HK-2 (cell line): ENCODE measurements around the gene ATP6V1A.

Source experiments
- DNase-seq: peaks from one replicate; pipeline ENCODE4 v3.0.0-alpha.2; 2018; ENCODE audit not compliant: unreplicated experiment

The ATP6V1A gene

DNA sequence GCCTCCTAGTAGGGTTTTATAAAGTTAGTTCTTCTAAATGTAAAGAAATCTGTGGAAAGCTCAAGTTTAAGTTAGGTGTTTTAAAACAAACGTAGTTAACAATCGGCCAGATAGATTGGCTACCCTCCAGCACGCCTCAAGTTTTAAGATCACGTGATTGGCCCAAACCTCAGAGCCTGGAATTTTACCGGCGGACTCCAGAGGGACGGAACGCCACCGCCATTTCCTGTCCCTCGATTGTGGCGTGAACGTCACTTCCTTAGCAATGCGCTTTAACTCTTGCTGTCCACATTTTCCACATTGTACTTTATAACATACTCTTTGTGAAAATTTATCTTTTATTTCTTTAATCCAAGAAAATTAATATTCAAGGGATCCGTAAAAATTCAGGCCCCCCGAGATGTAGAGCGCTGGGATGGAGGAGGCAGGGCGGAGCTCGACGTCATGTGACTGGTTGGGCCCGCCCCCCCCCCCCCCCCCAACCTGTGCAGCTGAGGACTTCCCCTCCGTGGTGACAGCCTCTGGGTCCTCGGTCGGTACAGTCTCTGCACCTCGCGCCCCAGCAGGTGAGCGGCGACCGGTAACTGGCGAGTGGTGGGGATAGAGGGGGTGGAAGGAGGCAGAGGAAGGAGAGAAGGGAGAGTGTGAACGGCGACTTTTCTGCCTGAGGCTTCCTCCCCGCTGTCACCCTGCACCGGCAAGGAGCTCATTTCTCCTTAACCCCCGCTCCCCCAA lies at the start of gene ATP6V1A:
Gene ATP6V1A, plus strand, starts transcription at position 488 of the 735 bp plus-strand sequence. CDS start 31,719 bp downstream, outside the sequence.
- DNase-seq: peak; percentile 89

DNA sequence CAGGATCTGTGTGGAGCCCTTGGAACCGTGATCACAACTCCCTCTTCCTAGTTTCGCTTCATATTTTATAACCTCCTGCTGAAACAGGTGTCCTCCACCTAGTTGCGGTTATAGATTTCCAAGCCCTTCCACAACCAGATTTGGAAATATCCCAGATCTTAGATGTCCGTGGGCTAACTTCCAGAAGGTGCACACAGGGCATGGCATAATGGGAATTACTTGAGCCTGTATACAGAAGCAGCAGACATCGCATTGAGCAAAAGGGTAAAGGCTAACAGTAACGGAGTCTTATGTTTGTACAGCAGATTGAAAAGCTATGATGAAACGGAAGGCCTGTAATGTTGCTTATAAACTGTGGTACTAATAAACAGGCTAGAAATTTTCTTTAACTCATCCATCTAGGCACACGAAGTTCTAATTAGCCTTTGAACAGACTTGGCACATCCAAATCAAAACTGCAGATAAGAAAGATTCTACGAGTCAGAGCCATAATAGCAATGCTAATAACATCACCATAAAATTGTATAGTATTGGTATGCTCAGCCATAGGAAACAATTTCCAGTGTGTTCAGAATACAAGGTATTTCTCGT lies 49.2 kb upstream of the ATP6V1A start:
- DNase-seq: peak; percentile 11

DNA sequence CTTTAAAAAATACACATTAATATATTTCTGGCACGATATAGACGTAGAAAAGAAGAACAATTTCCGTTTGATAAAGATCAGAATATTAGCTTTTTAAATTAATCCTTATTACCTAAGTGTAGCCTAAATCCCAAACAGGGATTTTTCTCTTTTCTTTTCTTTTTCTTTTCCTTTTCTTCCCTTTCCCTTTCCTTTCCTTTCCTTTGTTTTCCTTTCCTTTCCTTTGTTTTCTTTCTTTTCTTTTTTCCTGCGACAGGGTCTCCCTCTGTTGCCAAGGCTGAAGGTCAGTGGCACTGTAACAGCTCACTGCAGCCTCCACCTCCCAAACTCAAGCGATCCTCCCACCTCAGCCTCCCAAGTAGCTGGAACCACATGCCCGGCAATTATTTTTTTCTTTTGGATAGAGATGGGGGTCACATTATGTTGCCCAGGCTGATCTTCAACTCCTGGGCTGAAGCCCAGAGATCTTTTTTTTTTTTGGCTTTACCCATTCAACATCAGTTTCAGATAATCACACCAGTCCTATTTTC lies 48.6 kb upstream of the ATP6V1A start:
- no peak for DNase-seq

DNA sequence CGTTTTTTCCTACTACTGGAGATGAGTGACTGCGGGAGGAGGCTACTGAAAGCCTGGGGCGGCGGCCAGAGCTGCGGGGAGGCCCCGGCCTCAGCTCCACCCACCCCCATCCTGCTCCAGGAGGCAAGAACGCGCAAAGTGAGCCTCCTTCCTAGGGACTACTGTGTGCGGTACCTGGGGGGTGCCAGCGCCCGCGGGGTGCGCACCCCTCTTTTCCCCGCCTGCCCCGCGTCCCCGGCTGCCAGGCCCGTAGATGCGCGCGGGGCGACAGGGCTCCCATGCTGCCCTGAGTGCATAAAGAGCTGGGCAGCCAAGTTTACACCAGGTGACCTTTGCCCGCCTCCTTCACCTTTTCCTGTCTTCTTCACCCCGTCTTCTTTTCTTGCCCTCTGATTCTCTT lies 47.9 kb upstream of the ATP6V1A start:
- no peak for DNase-seq

DNA sequence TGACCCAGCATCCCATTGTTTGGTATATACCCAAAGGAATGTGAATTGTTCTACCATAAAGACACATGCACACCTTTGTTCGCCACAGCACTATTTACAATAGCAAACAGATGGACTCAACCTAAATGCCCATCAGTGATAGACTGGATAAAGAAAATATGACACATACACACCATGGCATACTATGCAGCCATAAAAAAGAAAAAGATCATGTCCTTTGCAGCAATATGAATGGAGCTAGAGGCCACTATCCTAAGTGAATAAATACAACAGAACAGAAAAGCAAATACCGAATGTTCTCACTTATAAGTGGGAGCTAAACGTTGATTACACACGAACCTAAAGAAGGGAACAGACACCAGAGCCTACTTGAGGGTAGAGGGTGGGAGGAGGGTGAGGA lies 39.0 kb upstream of the ATP6V1A start:
- DNase-seq: no peak

DNA sequence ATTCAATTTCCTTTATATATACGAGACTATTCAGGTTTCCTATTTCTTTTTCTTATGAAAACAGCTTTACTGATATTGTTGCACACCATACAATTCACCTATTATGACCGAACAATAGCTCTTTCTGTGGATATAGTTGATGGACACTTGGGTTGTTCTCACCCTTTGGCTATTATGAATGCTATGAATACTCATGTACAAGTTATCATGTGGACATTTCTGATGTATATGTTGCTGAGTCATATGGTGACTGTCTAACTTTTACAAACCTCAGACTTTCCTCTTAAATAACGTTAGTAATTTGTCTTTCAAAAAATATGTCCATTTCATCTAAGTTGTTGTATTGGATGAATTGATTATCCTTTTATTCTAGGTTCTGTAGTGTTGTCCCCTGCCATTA lies 34.7 kb upstream of the ATP6V1A start:
- no peak for DNase-seq

DNA sequence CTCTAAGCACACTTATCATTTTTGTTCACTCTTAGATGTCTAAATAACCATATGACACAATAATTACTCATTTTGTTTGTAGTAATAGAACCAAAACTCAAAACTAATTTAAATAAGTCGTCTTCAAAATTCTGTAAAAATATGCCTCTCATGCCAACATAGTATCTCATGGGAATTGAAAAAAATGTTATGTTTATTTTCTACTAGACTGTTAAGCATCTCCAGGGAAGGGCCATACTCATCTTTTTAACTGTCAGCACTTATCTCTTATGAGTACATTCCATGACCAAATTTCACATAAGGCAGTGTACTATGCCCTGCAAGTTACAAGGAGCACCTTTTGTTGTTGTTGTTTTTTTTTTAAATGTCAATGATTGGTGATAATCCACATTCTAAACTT lies 32.1 kb upstream of the ATP6V1A start:
- no peak for DNase-seq

DNA sequence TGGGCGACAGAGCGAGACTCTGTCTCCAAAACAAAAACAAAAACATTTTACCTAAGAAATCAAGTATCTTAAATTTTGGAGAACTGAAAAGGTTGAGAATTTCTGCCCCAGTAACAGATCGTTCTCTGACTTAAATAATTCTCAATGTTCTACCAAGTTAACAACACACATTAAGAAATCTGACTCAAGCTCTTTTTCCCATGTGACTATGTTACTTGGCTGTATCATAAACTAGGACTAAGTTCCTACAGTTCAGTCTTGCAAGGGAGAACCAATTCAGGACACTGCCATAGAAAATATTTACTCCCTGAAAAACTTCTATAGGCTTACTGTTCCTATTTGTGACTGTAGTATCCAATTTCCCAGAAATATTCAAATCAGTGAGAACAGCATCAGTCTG lies 29.5 kb upstream of the ATP6V1A start:
- DNase-seq: no peak

DNA sequence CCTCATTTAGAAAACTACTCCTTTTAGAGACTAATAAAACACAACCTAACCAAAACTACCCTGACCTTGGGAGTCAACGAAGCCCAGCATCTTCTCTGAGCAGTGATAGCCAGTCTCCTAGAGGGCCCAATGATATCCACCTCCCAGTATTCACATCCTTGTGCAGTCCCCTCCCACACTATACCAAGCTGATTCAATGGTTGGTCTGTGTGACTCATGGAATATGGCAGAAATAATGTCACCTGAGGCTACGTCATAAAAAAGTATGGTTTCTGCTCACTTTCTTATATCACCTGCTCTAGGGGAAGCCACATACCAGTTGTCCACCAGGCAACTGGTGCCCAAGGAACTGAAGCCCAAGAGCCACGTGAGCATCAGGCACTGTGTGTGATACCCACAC lies 29.0 kb upstream of the ATP6V1A start:
- no peak for DNase-seq

DNA sequence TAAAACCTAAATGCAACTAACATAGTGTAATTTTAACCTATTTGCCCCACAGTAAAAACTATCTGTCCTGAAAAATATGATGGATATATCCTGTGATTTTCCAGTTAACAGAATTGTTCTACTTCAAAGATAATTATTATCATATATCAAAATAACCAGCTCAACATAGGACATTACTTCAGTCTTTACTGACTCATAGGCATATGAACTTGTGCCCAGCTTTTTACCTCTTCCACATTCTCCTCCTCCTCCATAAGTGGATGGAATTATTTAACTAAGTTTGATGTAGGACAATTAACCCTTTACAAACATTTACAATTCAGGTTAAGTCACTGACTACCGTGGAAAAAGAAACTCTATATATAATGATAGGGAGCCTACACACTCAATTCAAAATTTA lies 27.5 kb upstream of the ATP6V1A start:
- no peak for DNase-seq

DNA sequence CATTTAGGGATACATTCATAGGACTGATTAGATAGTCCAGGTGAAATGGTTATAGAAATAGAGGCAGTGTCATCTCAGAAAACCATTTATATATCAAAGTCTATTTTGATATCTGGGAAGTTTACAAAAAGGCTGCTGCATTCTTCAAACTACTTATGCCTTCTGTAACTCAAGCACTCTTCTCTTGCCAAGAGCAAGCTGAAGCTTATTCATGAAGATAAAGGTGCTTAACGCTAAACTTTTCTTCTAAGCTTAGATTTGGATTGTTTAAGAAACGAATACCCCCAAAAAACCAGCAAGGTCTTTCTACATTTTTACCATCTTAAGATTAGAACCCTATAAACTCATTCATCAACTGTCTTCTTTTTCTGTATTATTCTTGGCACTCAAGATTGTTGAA lies 27.1 kb upstream of the ATP6V1A start:
- DNase-seq: no peak

DNA sequence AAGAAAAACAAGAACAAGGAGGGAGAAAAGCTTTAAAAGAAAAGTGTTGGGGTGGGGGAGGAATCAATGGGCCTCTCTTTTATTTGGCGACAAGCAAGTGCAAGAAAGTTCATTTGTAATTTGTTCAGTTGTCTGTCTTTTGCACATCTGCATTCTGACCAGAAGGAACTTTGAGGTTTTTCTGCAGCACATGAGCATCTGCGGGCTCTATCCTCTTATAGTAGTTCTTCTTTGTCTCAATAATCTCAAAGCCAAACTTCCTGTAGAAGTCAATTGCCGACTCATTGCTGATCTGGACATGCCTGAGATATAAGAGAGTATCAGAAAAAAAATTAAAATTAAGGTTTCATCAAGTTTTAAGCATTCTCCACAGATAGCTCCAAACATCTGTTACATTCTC lies 25.2 kb upstream of the ATP6V1A start:
- no peak for DNase-seq

DNA sequence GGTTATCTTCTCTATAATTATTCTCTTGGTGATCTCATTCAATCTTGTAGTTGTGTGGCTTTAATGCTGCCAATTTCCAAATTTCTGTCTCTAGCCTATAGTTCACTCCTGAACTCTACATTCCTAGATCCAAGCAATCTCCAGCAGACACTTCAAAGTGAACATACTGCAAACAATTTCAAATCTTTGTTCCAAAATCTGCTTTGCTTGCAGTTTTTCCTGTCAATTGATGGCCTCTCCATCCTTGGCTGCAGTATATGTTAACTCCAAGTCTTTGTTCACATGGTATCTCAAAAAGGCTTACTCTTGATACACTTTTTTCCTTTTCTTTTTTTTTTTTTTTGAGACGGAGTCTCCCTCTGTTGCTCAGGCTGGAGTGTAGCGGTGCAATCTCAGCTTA lies 18.2 kb upstream of the ATP6V1A start:
- no peak for DNase-seq

DNA sequence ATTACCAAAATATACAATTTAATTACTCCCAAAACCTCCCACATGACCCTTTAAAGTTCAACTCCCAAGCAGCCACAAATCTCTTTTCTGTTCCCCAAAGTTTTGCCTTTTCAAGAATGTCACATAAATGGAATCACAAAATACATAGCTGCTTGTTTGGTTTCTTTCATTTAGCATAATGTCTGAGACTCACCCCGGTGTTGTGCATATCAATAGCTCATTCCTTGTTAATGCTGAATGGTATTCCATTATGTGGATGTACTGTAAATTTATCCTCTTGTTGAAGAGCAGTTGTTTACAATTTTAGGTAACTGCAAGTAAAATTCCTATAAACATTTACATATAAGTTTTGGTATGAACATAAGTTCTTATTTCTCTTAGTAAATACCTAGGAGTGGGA lies 16.3 kb upstream of the ATP6V1A start:
- DNase-seq: no peak

DNA sequence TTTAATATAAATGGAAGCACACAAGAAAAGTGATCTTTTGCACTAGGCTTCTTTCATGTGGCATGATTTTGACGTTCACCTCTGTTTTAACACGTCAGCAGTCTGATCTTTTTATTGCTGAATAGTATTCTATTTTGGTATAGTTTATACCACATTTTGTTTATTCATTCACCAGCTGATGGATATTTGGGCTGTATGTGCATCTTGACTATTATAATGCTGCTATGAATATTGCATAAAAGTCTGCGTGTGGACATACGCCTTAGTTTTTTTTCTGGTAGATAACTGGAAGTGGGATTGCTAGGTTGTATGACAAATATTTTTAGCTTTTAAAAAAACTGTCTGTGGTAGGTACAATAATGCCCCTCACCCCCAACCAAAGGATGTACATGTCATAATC lies 15.1 kb upstream of the ATP6V1A start:
- no peak for DNase-seq

DNA sequence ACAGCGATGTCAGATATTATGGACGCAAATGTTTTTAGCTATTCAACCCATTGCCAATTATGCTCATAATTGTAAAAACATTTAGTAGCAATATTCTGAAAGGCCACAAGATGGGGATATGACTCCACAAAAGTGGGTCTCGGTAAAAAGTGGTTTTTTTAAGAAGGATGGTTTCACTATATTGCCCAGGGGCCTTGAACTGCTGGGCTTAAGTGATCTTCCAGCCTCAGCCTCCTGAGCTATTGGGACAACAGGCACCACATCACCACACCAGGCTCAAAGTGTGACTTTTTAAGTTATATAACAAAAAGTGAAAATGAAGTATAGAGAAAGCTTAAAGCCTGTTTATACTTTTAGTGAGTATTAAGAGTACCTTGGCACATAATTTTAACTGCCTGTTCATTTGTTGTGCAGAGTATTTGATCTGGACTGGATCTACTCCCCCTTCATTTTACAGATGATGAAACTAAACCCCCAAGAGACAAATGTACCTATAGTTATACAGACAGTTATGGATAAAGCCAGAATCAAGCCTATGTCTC lies 10.2 kb upstream of the ATP6V1A start:
- no peak for DNase-seq

DNA sequence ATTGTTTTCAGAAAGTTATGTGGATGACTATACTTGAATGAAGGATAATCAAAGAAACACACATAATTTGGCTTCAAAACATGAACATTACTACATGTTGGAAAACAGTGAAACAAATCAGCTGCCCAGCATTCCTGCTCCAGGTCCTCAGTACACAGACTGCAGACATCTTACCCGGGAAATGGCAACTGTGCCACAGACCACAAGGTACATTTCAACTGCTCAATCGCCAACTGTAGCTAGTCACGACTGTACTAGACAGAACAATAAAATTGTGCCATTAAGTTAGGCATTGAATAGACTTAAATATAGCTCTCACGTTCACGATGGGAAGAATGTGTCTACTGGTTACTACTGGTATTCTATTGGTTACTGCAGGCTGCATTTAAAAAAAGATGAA lies 5.7 kb upstream of the ATP6V1A start:
- no peak for DNase-seq

DNA sequence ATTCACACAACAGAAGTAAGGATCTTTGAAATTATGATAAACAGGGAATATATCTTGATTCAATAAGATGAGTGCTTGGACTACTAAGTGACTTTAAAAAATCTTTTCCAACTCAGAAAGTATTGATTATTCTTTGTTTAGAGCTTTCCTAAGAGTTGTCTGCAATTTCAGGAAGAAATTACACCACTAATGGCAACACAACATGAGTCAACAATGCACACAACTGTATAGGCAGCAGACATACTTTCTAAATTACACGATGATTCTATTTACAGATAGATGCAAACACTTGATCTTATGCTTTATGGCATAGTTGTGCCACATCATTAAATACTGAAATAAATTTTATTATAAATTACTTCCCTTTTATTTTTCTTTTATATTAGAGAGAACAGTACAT lies 5.2 kb upstream of the ATP6V1A start:
- no peak for DNase-seq

DNA sequence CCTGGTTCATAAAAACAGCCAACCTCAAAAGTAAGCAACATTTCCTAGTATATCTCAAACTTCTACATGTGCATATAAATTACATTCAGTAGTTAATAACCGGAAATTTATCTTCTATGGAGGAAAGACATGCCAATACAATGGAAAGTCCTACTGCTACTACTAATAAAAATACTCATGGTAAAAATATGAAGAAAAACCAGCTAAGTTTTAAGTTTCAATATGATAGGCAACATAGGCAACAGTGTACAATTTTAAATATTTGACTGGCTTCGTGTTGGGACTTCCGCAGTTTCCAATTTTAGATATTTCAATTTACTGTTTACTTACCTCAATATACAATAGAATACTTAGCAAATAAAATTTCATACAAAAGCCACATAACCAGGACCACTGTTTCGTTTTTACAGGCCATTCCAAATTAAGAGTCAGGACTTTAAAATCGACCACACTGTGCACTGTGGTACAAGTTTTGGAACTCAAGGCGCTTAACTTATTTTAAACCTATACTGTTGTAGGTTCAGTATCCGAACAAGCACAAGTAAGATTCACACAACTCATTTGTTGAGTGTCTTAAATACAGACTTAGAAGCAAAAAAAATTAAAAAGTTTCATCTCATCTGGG lies 3.7 kb upstream of the ATP6V1A start:
- DNase-seq: no peak

DNA sequence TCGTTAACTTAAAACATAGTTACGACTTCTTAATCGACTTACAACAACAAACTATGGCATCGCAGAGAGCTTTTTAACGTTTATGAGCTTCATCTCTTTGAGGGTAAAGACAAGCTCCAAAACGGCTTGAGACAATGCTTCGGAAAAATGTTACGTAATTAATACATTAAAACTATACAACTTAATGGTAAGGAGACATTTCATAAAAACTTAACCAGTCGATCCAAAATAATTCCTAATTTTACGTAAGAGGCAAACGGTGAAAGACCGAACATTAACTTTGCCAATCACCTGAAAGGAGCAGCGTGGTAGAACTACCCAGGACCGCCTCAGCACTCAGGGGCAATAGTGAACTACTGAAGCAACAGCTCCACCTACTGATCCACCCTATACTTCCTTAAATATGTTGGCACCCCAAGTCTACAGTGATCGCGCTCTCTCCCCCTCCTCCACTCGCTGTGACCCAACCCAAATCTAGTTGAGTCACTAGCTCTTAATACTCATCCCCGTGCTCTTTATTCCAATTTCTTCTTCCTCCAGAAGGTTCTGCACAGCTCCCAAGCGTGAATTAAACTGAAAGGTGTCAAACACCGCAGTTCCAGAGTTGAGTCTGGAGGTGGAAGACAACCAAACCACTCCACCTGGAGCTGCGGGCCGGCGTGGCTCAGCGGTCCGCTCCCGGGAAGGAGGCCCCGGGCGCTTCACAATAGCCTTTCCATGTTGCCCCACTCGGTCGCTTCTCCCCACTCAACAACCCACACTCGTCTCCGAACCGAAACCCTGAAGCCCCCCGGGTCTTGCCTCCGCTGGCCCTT lies 1.7 kb upstream of the ATP6V1A start:
- peak; percentile 73 for DNase-seq

DNA sequence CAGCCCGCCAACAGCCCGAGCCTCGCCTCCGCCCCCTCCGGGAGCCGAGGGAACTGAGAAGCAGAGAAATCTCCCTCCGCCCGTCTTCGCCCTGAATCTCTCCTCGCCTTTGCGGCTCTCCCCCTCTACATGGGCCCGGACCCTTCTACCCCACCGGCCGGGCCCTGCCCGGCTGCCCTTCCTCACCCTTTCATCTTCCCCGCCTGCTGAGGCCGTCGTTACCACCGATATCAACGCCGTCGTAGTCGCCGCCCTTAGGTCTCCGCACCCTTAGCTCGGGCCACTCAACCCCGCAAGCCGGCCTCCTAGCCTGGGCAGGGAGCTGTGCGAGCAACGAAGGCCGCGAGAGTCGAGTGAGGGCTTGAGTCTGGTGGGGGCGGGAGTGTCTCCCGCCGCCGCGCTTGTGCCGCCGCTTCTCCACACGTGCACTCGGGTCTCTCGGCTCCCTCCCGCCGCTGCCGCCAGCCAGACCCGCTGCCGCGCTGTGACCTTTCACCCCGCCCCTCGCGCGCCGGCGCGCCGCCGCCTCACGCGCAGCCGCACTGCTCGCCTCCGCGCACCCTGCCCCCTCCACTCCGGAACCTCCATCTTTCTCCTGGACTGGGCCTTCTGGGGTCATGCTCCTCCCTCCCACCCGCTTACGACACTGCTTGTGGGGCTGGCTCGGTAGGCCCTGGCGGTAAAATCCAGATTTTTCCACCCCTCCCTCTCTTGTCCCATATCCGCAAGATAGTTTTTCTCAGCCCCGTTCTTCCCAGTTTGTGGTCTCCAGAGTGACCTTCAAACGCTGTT lies 883 bp upstream of the ATP6V1A start, which contains the start of gene NAA50:
Gene NAA50, minus strand, starts transcription at position 494 of the 792 bp plus-strand sequence. Its CDS starts 300 bp downstream, at position 194.
- DNase-seq: peak; percentile 95
